SJCRH30 (cell line): ENCODE results near the gene PROM1. TPM values are rescaled to one million over a fixed set of nuclear protein-coding genes. Genes with fewer than 3 reads are reported as not detected.

Source experiments
- DNase-seq, 2 experiments: peaks; one replicate each; pipeline ENCODE4 v3.0.0-alpha.2; 2015 to 2020
- H3K27ac ChIP-seq: fragments of 250-450 bp; sonication (Bioruptor Pico); 2 replicates; pipeline ENCODE4 v1.5.1; 2020; ENCODE audit warnings: mild to moderate bottlenecking, moderate library complexity
- H3K27me3 ChIP-seq: fragments of 250-450 bp; sonication (Bioruptor Pico); 2 replicates; pipeline ENCODE4 v1.5.1; 2020; ENCODE audit warnings: mild to moderate bottlenecking, moderate library complexity
- H3K36me3 ChIP-seq: fragments of 250-450 bp; sonication (Bioruptor Pico); 2 replicates; pipeline ENCODE4 v1.5.1; 2020; ENCODE audit warnings: mild to moderate bottlenecking, moderate library complexity
- H3K4me1 ChIP-seq: fragments of 250-450 bp; sonication (Bioruptor Pico); 2 replicates; pipeline ENCODE4 v1.5.1; 2020; ENCODE audit warnings: mild to moderate bottlenecking, moderate library complexity
- H3K4me3 ChIP-seq: fragments of 250-450 bp; sonication (Bioruptor Pico); 2 replicates; pipeline ENCODE4 v1.5.1; 2020; ENCODE audit warnings: mild to moderate bottlenecking, moderate library complexity
- H3K9me3 ChIP-seq: fragments of 250-450 bp; sonication (Bioruptor Pico); replicated peaks from 2 replicates; pipeline ENCODE4 v1.5.1; 2020; ENCODE audit warnings: mild to moderate bottlenecking, moderate library complexity
- total RNA-seq: library from RNA; depleted of rRNA; stranded (reverse); fragments of >200 nt; shearing (Covaris generic); gene quantifications from 2 replicates; pipeline ENCODE4 v1.2.3, GENCODE V29; 2014

Gene PROM1
- total RNA-seq, 1 experiment from 2014 or later, result 23.0 TPM

DNA sequence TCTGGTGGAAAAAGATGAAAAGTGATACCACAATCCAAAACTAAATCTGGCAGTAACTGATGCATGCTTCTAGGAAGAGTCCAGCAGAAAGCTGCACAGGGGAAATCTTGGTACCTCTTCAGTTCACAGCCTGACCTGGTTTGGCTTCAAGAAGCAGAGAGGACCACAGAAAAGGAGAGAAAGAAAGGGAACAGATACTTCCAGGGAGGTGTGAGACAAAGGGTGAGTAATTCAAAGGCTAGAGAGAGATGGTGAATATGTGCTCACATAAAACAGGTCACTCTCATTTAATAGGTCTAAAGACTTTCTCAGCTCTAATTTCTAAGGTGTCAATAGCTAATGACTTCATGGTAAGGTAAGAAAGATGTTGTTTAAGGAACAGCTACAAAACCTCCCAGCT lies 132.0 kb downstream of the PROM1 start:
- no peak overlapping the region for H3K27ac ChIP-seq
- no peak for DNase-seq
- no peaks in the 10 kb centered on the region for H3K36me3 ChIP-seq
- no peaks in the 10 kb centered on the region for H3K27me3 ChIP-seq
- no peaks in the 10 kb centered on the region for H3K9me3 ChIP-seq
- no peak overlapping the region for H3K4me3 ChIP-seq
- H3K4me1 ChIP-seq, result no peaks in the 10 kb centered on the region

GRCh38 chr4:15948826-15949225 lies 135.0 kb downstream of the PROM1 start:
- no peaks in the 10 kb centered on the region for H3K4me1 ChIP-seq
- H3K27ac ChIP-seq, result no peak overlapping the region
- DNase-seq, result no peak
- H3K27me3 ChIP-seq, result no peaks in the 10 kb centered on the region
- H3K4me3 ChIP-seq, result no peak overlapping the region
- H3K36me3 ChIP-seq, result no peaks in the 10 kb centered on the region
- H3K9me3 ChIP-seq, result no peaks in the 10 kb centered on the region

GRCh38 chr4:15947684-15948083 lies 136.1 kb downstream of the PROM1 start:
- H3K9me3 ChIP-seq, result no peaks in the 10 kb centered on the region
- H3K27ac ChIP-seq, result no peak overlapping the region
- DNase-seq, result no peak

GRCh38 chr4:15945516-15945915 lies 138.3 kb downstream of the PROM1 start:
- Histone ChIP-seq H3K27ac (no peak overlapping the region), H3K36me3 (no peaks in the 10 kb centered on the region), H3K4me3 (no peak overlapping the region), H3K27me3 (0 out of 2 replicates have a peak, but pooled peaks cover 3% of the 10 kb centered on the region), H3K9me3 (no peaks in the 10 kb centered on the region), H3K4me1 (no peaks in the 10 kb centered on the region)
- no peak for DNase-seq

More at GRCh38 chr4:15947684-15948083, 136.1 kb downstream of the PROM1 start:
- H3K36me3 ChIP-seq, result no peaks in the 10 kb centered on the region
- H3K4me3 ChIP-seq, result no peak overlapping the region
- no peaks in the 10 kb centered on the region for H3K27me3 ChIP-seq
- no peaks in the 10 kb centered on the region for H3K4me1 ChIP-seq

GRCh38 chr4:15944895-15945294 lies 138.9 kb downstream of the PROM1 start:
- H3K27ac ChIP-seq, result no peak overlapping the region

GRCh38 chr4:15942283-15942682 lies 141.5 kb downstream of the PROM1 start:
- no peaks in the 10 kb centered on the region for H3K4me1 ChIP-seq
- H3K27me3 ChIP-seq, result 0 out of 2 replicates have a peak, but pooled peaks cover 3% of the 10 kb centered on the region
- no peaks in the 10 kb centered on the region for H3K9me3 ChIP-seq
- no peaks in the 10 kb centered on the region for H3K36me3 ChIP-seq
- DNase-seq, result no peak
- no peak overlapping the region for H3K4me3 ChIP-seq
- H3K27ac ChIP-seq, result no peak overlapping the region

More at GRCh38 chr4:15944895-15945294, 138.9 kb downstream of the PROM1 start:
- Histone ChIP-seq H3K27me3 (0 out of 2 replicates have a peak, but pooled peaks cover 3% of the 10 kb centered on the region), H3K4me1 (no peaks in the 10 kb centered on the region), H3K9me3 (no peaks in the 10 kb centered on the region), H3K36me3 (no peaks in the 10 kb centered on the region), H3K4me3 (no peak overlapping the region)
- DNase-seq, result no peak

GRCh38 chr4:15938640-15939039 lies 145.2 kb downstream of the PROM1 start, which contains the start of gene FGFBP1:
Gene FGFBP1, minus strand, starts transcription at chr4:15938740. Its CDS starts 2,108 bp downstream, at chr4:15936632.
- DNase-seq, result no peak
- no peak within 1 kb of the TSS for H3K27ac ChIP-seq
- no peaks in the 10 kb centered on the region for H3K36me3 ChIP-seq
- H3K9me3 ChIP-seq, result no peaks in the 10 kb centered on the region
- H3K4me1 ChIP-seq, result no peaks in the 10 kb centered on the region; the same call in 1 of the 2 replicates
- 0 out of 2 replicates have a peak, but pooled peaks cover 6% of the 10 kb centered on the region for H3K27me3 ChIP-seq
- no peak within 1 kb of the TSS for H3K4me3 ChIP-seq

GRCh38 chr4:15938182-15938581 lies 145.6 kb downstream of the PROM1 start:
- DNase-seq, result no peak
- 0 out of 2 replicates have a peak, but pooled peaks cover 9% of the 10 kb centered on the region for H3K27me3 ChIP-seq
- no peaks in the 10 kb centered on the region; the same call in 1 of the 2 replicates for H3K4me1 ChIP-seq
- no peaks in the 10 kb centered on the region for H3K36me3 ChIP-seq
- H3K4me3 ChIP-seq, result no peak overlapping the region
- no peak overlapping the region for H3K27ac ChIP-seq
- no peaks in the 10 kb centered on the region for H3K9me3 ChIP-seq

GRCh38 chr4:15936495-15936894 lies 147.3 kb downstream of the PROM1 start:
- no peaks in the 10 kb centered on the region; the same call in 1 of the 2 replicates for H3K4me1 ChIP-seq
- H3K4me3 ChIP-seq, result no peak overlapping the region
- H3K27me3 ChIP-seq, result 0 out of 2 replicates have a peak, but pooled peaks cover 11% of the 10 kb centered on the region
- H3K27ac ChIP-seq, result no peak overlapping the region
- H3K9me3 ChIP-seq, result no peaks in the 10 kb centered on the region
- H3K36me3 ChIP-seq, result no peaks in the 10 kb centered on the region
- DNase-seq, result no peak

DNA sequence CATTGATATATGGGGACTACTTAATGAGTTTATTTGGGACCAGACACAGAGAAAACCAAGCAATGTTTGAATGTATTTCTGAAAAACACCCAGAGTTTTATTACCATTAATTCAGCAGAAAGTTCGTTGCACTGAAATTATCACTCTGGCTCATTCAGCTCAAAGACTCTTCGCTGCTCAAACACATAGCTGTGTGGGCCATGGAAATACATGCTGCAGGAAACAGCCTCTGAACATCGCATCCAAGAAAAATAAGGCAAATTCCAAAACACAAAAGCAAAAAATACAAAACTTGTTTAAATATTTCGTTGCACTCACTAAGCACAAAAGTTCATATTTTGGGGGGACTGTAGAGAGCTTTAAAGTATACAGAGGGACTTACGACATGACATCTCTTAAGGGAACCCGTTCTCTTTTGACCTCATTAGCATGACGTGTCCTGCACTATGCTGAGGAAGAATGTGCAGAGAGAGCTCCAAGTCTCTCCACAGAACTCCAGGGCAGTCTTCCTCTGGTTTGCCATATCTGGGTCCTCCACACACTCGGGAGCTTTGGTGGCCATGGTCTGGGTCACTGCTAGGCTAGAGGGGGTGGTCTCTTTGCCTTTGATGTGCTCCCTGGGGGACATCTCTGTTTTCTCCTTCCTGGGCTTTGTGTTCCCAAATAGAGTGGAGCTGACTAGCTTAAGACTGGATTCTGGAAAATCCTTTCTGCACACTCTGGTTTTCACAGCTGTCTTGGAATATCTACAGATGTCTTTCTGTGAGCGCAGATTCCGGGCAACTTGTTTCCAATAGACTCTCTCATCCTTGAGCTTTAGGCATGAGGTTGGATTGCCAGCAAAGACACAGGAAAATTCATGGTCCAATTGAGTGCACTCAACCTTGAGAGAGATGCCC lies 148.1 kb downstream of the PROM1 start:
- Histone ChIP-seq H3K36me3 (no peaks in the 10 kb centered on the region), H3K4me1 (no peaks in the 10 kb centered on the region; the same call in 1 of the 2 replicates), H3K4me3 (no peak overlapping the region), H3K9me3 (no peaks in the 10 kb centered on the region), H3K27me3 (0 out of 2 replicates have a peak, but pooled peaks cover 8% of the 10 kb centered on the region), H3K27ac (no peak overlapping the region)
- DNase-seq, result peak in 1 of 2 experiments; percentile 26

DNA sequence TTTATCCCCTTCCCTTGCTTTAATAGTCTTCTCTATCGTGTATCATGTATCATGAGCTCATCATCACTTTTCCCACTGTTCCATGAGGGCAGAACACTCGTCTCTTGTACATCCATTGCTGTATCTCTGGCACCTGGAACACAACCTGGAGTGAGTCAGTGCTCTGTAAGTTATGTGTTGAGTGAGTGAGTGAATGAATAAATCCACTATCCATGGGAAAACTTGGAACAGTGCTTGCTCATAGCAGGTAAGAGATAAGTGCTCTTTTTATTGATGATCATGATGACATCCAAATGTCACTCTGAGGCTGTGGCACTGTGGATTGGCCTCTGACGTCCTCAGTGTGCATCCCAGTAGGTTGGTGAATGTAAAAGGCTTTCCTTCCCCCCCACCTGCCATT lies 149.6 kb downstream of the PROM1 start:
- Histone ChIP-seq H3K4me3 (no peak overlapping the region), H3K36me3 (no peaks in the 10 kb centered on the region), H3K27me3 (peaks cover 16% of the 10 kb centered on the region; the same call in 1 of the 2 replicates), H3K27ac (no peak overlapping the region), H3K4me1 (no peaks in the 10 kb centered on the region; the same call in 1 of the 2 replicates), H3K9me3 (no peaks in the 10 kb centered on the region)
- no peak for DNase-seq

DNA sequence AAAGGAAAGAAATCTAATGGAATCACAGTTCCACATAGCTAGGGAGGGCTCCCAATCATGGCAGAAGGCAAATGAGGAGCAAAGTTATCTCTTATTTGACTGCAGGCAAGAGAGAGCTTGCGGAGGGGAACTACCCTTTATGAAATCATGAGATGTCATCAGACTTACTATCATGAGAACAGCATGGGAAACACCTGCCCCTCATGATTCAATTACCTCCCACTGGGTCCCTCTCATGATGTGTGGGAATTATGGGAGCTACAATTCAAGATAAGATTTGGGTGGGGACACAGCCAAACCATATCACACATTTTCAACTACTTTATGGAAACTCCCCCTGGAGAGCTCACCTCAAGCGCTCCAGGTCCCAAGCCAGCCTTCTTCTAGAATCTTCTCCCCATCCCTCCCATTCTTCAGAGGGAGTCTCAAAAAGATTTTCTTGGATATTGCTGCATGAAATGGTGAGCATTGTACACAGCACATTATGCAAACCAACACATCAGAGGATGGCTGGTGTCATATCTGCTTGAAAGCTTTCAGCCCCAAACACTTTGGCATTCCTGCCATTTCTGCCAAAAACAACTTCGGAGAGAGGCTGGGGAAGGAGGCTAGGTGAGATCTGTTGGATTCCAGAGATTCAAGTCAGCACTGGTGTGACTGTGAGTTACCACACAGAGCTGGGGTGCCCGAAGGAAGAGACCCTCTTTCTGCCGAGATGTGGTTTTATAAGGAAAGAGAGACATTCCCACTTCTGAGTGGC lies 152.2 kb downstream of the PROM1 start:
- Histone ChIP-seq H3K4me3 (no peak overlapping the region), H3K9me3 (no peaks in the 10 kb centered on the region), H3K27me3 (peaks cover 21% of the 10 kb centered on the region; the same call in 1 of the 2 replicates), H3K36me3 (no peaks in the 10 kb centered on the region), H3K27ac (no peak overlapping the region), H3K4me1 (no peaks in the 10 kb centered on the region; the same call in 1 of the 2 replicates)
- DNase-seq, result no peak

DNA sequence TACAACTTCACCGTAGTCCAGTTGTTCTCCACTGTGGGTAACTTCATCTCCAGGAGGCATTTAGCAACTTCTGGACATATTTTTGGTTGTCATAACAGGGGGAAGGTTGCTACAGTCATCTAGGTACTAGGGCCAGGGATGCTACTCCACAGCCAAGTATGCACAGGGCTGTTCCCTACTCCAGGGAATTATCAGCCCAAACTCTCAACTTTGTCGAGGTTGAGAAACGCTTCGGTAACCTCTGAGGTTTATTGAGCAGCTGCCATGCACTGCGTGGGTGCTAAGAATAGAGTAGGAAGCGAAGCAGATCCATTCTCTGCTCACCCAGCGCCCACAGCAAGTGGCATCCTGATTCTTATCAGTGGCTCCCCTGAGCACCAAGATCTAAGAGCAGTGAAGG lies 153.5 kb downstream of the PROM1 start:
- Histone ChIP-seq H3K27me3 (peaks cover 21% of the 10 kb centered on the region; the same call in 1 of the 2 replicates), H3K27ac (no peak overlapping the region), H3K4me3 (no peak overlapping the region), H3K36me3 (no peaks in the 10 kb centered on the region), H3K4me1 (no peaks in the 10 kb centered on the region), H3K9me3 (no peaks in the 10 kb centered on the region)
- DNase-seq, result no peak

- no peak for DNase-seq
- H3K4me1 ChIP-seq, result no peaks in the 10 kb centered on the region
- no peak overlapping the region for H3K27ac ChIP-seq
- H3K9me3 ChIP-seq, result no peaks in the 10 kb centered on the region
- no peak overlapping the region for H3K4me3 ChIP-seq
- no peaks in the 10 kb centered on the region for H3K36me3 ChIP-seq
- H3K27me3 ChIP-seq, result peaks cover 21% of the 10 kb centered on the region; the same call in 1 of the 2 replicates
These were observed 154.3 kb downstream of the PROM1 start for GRCh38 chr4:15929540-15929939.
